Inflammatory macrophage treated with lipopolysaccharide for 1 hour (primary cell): Measurements from ENCODE around the gene TECTB.

Experiments
- DNase-seq, 2 donors: peaks; one replicate each; pipeline ENCODE4 v3.0.0-alpha.2; 2020 to 2022

Gene TECTB

GRCh38 chr10:112349521-112350085 lies 66.4 kb downstream of the TECTB start:
- no peak for DNase-seq

- DNase-seq, result no peak
Observed at GRCh38 chr10:112351146-112351545, 67.9 kb downstream of the TECTB start.

GRCh38 chr10:112352044-112352443 lies 68.8 kb downstream of the TECTB start:
- no peak for DNase-seq

GRCh38 chr10:112353046-112353445 lies 69.8 kb downstream of the TECTB start:
- no peak for DNase-seq
